HG03342 (cell line): ENCODE measurements around the gene PCGF5.
"Not testable (repeated sequence)": the region's sequence is repeated elsewhere in the genome, so short reads cannot be mapped to it uniquely, and the experiment has no call there.

ENCODE experiments used
- ATAC-seq: cut with Tn5 transposase; IDR thresholded peaks from one replicate; pipeline ENCODE4 v1.9.1; 2021; ENCODE audit warnings: mild to moderate bottlenecking, moderate library complexity; ENCODE audit not compliant: unreplicated experiment

Gene PCGF5

GRCh38 chr10:91220194-91220953 lies at the start of gene PCGF5:
Gene PCGF5 (plus strand): TSS chr10:91220663. CDS start chr10:91222872, 2,209 bp downstream.
- peak; percentile 95 for ATAC-seq

DNA sequence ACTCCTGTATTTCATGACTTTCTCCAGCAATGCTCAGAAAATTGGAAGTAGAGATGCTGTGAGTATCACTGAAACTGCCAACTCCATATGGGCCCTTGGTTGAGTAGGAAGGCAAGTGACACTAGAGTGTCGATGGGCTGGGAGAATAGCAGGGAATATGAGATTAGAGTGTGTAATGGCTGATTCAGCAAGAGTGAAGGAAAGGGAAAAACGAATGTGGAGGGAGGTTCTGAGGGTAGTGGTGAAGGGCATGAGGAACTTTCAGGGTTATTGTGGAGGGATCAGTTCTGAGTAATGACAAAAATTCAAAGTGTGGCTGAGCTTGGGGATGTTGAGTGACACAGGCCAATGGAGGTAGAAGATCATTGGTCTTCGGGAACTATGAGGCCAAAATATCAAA lies 49.0 kb upstream of the PCGF5 start:
- no peak for ATAC-seq

DNA sequence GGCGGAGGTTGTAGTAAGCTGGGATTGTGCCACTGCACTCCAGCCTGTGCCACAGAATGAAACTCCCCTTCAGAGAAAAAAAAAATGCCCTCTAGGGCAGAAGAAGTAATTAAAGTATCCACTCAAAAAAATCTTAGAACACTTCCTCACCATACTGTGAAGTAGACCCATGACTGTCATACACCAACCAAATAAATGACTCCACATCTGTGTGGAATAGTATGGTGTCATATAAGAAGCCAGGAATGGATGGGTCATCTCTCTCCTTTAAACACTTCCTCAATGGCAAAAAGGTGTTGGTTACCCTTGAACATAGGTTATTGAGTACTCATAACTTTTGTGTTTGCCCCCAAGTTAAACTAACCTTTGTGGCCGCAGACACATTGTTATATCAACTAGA lies 48.1 kb upstream of the PCGF5 start:
- ATAC-seq = no peak

DNA sequence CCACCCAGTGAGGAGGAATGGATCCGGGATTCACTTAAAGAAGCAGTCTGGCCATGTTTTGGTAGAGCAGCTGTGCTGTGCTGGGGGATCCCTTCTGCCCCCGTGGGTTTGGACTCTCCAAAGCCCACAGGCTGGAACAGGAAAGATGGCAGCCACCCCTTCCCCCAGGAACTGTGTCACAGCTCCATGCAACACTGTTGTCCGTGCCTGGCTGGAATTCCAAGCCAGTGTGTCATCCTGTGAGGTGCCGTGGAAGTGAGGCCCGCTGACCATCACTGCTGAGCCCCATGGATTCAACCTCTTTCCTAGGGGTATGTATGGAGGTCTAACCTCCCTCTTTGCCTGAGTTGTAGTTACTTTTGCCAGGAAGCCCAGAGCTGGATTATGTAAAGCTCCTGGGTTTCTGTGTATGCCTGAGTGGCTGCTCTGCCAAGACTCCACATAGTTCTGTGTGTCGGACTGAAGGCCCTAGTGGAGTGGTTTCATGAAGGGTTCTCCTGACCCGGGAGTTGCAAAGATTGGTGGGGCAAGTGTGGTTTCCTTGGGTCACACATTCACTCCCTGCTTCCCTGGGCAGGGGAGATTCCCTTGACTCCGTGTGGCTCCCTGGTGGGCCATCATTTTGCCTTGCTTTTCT lies 35.1 kb upstream of the PCGF5 start:
- no peak for ATAC-seq

DNA sequence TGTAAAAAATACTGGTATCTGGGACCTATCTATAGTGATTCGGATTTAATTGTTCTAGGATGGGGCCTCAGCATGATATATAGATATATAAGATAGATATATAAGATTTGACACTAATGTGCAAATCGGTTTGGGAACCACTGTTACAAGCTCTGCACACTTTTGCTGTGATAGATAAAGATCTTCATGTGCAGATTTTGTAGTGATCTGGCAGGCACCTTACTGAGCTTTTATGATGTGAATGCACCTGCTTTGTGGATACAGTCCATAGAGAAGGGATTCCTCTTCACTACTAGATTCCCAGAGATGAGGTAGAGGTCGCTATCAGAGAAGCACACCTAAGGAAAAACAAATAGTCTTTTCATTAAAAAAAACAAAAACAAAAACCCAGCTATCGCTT lies 33.3 kb upstream of the PCGF5 start:
- no peak for ATAC-seq

- ATAC-seq = not testable (repeated sequence)
These were observed 32.5 kb upstream of the PCGF5 start for GRCh38 chr10:91188010-91188409.

DNA sequence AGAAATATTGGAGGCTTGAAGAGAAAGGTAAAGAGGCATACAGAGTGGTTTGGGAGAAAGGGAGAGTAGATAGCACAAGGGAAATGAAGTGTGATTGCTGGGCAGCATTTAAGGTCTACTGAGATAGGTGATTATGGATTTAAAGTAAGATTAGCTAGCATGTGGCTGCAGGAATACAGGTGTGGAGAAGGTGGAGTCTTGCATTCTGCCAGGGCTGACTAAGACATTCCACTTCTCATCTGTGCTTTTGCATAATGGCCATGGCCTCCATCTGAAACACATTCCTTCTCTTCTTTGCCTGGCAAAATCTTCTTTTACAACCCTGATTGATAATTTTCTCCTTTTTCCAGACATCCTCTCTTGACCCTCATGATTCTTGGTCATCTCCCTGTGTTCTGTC lies 31.6 kb upstream of the PCGF5 start:
- ATAC-seq = no peak

GRCh38 chr10:91190388-91190870 lies 30.0 kb upstream of the PCGF5 start:
- no peak for ATAC-seq

GRCh38 chr10:91190876-91191583 lies 29.4 kb upstream of the PCGF5 start:
- peak; percentile 67 for ATAC-seq

- peak; percentile 23 for ATAC-seq
These were observed 28.9 kb upstream of the PCGF5 start for GRCh38 chr10:91191584-91191919.

DNA sequence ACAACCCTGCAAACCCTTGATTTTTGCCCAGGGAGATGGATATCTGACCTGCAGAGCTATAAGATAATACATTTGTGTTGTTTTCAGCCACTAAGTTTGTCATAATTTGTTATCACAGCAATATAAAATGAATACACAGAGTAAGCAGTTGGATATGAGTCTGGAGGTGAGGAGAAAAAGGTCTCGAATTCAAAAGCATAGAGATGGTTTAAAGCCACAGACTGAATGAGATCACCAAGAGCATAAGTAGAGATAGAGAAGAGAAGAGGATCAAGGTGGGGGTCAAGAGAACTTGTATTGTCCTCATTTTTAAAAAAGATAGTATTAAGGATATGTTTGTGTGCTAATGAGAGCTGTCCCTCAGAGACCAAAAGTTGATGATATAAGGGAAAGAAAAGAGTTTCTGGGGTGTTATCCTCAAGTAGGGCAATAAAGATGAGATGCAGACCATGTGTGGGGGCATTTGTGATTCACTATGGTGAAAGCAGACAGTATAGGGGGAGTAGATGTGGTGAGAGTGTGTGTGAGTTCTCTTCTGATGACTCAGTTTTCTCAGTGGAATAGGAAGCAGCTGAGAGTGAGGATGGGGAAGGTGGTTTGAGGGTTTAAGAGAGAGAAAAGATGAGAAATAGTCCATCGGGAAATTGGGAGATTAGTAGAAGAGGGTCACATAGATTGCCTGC lies 25.8 kb upstream of the PCGF5 start:
- ATAC-seq = no peak

GRCh38 chr10:91196268-91197048 lies 24.0 kb upstream of the PCGF5 start:
- no peak for ATAC-seq

GRCh38 chr10:91197127-91197526 lies 23.3 kb upstream of the PCGF5 start:
- no peak for ATAC-seq

- ATAC-seq = peak; percentile 69
These were observed 21.7 kb upstream of the PCGF5 start for GRCh38 chr10:91198781-91199180.

DNA sequence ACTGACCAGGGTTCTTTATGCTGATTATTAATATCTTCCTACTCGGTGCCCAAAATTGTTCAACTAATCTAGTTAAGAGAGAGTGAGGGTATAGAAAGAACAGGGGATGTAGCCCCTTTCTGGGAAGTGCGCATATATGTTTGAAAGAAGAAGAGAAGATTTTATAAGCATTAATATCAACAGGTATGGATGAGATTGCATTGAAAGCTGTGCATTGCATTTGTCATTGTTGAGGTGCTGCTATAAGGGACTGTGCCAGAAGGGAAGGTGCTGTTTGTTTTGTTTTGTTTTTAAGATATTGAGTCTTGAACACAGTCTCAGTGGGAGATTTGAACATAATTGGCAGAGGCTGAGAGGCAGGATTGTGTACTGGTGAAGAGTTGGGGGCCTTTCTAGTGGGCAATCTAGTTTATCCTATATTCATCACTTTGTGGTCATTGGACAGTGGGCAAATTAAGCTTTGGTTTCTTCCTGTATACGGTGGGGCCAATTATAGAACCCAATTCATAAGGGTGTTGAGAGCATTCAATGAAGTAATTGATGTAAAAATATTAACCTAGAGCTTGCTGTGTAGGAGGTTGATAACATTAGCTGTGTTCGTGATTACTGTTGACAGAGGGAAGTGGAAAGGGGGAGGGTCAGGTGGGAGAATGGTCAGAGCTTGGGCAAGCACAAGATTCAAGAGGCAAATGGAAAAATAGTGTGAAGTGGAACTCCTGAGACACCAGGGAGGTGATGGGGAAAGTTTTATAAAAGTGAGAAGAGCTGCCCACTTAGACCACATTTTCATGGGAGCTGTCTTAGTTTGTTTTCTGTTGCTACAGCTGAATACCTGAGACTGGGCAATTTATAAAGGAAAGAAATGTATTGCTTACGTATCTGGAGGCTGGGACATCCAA lies 19.9 kb upstream of the PCGF5 start:
- ATAC-seq = no peak

GRCh38 chr10:91201213-91201996 lies 19.1 kb upstream of the PCGF5 start:
- peak; percentile 42 for ATAC-seq

DNA sequence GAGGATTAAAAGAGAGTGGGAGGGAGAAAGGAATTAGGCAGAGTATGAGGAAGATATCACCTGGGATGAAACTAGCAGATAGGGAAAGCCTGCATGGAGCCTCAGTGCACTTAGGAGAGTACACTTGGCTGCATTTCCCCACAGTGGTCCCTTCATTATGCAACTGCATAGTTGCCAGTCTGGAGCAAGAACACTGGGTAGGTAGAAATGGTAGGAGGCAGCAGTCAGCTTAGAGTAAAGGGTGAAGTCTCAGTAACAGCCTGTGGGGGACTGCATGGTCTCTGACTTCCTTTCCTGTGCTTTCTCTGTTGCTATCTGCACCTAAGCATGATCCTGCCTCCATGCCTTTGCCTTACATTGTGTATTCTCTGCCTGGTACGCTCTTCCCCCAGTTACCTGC lies 14.0 kb upstream of the PCGF5 start:
- ATAC-seq = peak; percentile 55

DNA sequence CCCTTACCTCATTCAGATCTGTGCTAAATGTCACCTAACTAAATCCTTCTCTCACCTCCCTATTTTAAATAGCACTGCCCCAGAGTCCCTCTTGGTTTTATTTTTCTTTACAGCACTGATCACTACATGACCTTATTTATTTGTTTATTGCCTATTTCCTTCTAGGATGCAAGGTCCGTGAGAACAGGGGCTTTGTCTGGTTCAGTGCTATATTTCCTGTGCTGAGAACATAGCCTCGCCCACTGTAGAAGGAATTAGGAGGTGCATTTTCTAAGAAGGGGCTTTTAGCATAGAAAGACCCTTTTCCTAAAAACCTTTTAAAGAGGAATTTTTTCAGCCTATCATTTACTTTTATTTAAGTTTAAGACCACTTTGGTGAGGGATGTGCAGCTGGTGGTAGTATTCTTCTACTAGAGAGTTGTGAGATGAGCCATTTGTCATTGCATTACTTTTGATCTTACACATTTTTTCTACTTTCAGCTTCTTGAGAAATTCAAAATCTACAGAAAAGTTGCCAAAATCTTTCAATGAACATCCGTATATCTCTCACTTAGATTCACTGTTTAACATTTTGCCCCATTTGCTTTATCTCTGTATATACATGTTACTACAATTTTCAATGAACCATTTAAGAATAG lies 13.5 kb upstream of the PCGF5 start:
- peak; percentile 15 for ATAC-seq
